Mesenchymal stem cell (in vitro differentiated cells and primary cell): Measurements from ENCODE around the gene C2orf78.
"Not testable (repeated sequence)": the region's sequence is repeated elsewhere in the genome, so short reads cannot be mapped to it uniquely, and the experiment has no call there.

ENCODE experiments used
- DNase-seq: peaks from one replicate; pipeline ENCODE4 v3.0.0-alpha.2; 2013
- H2AFZ ChIP-seq: one replicate; pipeline ENCODE4 v1.6.1; 2013; ENCODE audit warnings: low read depth, mild to moderate bottlenecking, control low read depth, inconsistent platforms, low read length, moderate library complexity
- H2AK5ac ChIP-seq: 2 replicates; pipeline ENCODE4 v1.6.1; 2013; ENCODE audit warnings: low read length, moderate library complexity, mild to moderate bottlenecking, inconsistent platforms; ENCODE audit not compliant: severe bottlenecking
- H2BK120ac ChIP-seq: one replicate; pipeline ENCODE4 v1.6.1; 2013; ENCODE audit warnings: low read depth, mild to moderate bottlenecking, inconsistent platforms, low read length, moderate library complexity
- H2BK12ac ChIP-seq, 2 experiments: one replicate each; pipeline ENCODE4 v1.6.1; 2013; ENCODE audit warnings: inconsistent platforms in 2 of 2, low read length in 2 of 2, mild to moderate bottlenecking in 2 of 2, moderate library complexity in 2 of 2, control low read depth in 1 of 2
- H2BK15ac ChIP-seq: one replicate; pipeline ENCODE4 v1.6.1; 2013; ENCODE audit warnings: mild to moderate bottlenecking, low read depth, inconsistent platforms; ENCODE audit not compliant: poor library complexity, severe bottlenecking
- H2BK5ac ChIP-seq: 2 replicates; pipeline ENCODE4 v1.6.1; 2013; ENCODE audit warnings: low read depth, mild to moderate bottlenecking, low read length, control low read depth, inconsistent platforms; ENCODE audit not compliant: poor library complexity, severe bottlenecking
- H3K14ac ChIP-seq, 2 experiments: one replicate each; pipeline ENCODE4 v1.6.1; 2013; ENCODE audit warnings: inconsistent platforms in 2 of 2, low read length in 2 of 2, control low read depth in 1 of 2, mild to moderate bottlenecking in 1 of 2, moderate library complexity in 1 of 2
- H3K18ac ChIP-seq, 2 experiments: one replicate each; pipeline ENCODE4 v1.6.1; 2013; ENCODE audit warnings: inconsistent platforms in 2 of 2, low read length in 2 of 2, control low read depth in 1 of 2, low read depth in 1 of 2, mild to moderate bottlenecking in 1 of 2
- H3K23ac ChIP-seq, 2 experiments: one replicate each; pipeline ENCODE4 v1.6.1; 2013; ENCODE audit warnings: inconsistent platforms in 2 of 2, low read length in 2 of 2, mild to moderate bottlenecking in 2 of 2, moderate library complexity in 2 of 2, control low read depth in 1 of 2
- H3K27ac ChIP-seq: 2 replicates; pipeline ENCODE4 v1.5.1; 2013; ENCODE audit warnings: mild to moderate bottlenecking, moderate library complexity, low read length, control low read depth, inconsistent platforms; ENCODE audit not compliant: poor library complexity, severe bottlenecking
- H3K27me3 ChIP-seq, 2 experiments: 2 replicates each; pipeline versions ENCODE4 v1.6.1 to v1.7.0; 2013; ENCODE audit warnings: low read length in 2 of 2, mild to moderate bottlenecking in 2 of 2, moderate library complexity in 2 of 2, control low read depth in 1 of 2, inconsistent platforms in 1 of 2; ENCODE audit not compliant: control insufficient read depth in 1 of 2, insufficient read depth in 1 of 2
- H3K36me3 ChIP-seq, 2 experiments: 2 replicates each; pipeline versions ENCODE4 v1.6.1 to v1.7.0; 2013; ENCODE audit warnings: low read length in 2 of 2, control low read depth in 1 of 2, inconsistent platforms in 1 of 2, low read depth in 1 of 2, mild to moderate bottlenecking in 1 of 2; ENCODE audit not compliant: insufficient read depth in 2 of 2, control insufficient read depth in 1 of 2
- H3K4ac ChIP-seq, 2 experiments: one replicate each; pipeline ENCODE4 v1.6.1; 2013; ENCODE audit warnings: inconsistent platforms in 2 of 2, low read length in 2 of 2, mild to moderate bottlenecking in 2 of 2, moderate library complexity in 2 of 2, control low read depth in 1 of 2, low read depth in 1 of 2
- H3K4me1 ChIP-seq: 2 replicates; pipeline ENCODE4 v1.6.1; 2013; ENCODE audit warnings: low read depth, low read length, control low read depth; ENCODE audit not compliant: control insufficient read depth, insufficient read depth
- H3K4me2 ChIP-seq: 2 replicates; pipeline ENCODE4 v1.6.1; 2013; ENCODE audit warnings: low read length, mild to moderate bottlenecking, inconsistent platforms; ENCODE audit not compliant: poor library complexity, severe bottlenecking
- H3K4me3 ChIP-seq, 2 experiments: 2 replicates each; pipeline versions ENCODE4 v1.5.1 to v1.7.0; 2013; ENCODE audit warnings: low read length in 2 of 2, mild to moderate bottlenecking in 2 of 2, control low read depth in 1 of 2, low read depth in 1 of 2; ENCODE audit not compliant: insufficient read depth in 1 of 2
- H3K79me1 ChIP-seq: replicated peaks from 2 replicates; pipeline ENCODE4 v1.6.1; 2013; ENCODE audit warnings: mild to moderate bottlenecking, control low read depth, low read length, inconsistent platforms; ENCODE audit not compliant: poor library complexity, severe bottlenecking
- H3K9ac ChIP-seq: 2 replicates; pipeline ENCODE4 v1.7.0; 2013; ENCODE audit warnings: mild to moderate bottlenecking, low read length, moderate library complexity
- H3K9me3 ChIP-seq: 2 replicates; pipeline ENCODE4 v1.7.0; 2013; ENCODE audit warnings: mild to moderate bottlenecking, low read length; ENCODE audit not compliant: control insufficient read depth
- H4K8ac ChIP-seq: one replicate; pipeline ENCODE4 v1.6.1; 2013; ENCODE audit warnings: inconsistent platforms, mild to moderate bottlenecking, low read length, moderate library complexity
- H4K91ac ChIP-seq: one replicate; pipeline ENCODE4 v1.6.1; 2013; ENCODE audit warnings: mild to moderate bottlenecking, low read length, inconsistent platforms
- WGBS: methylation state at CpG from one replicate; pipeline ENCODE4 v1.1.7; 2013; ENCODE audit warnings: mixed read lengths; 5-methylcytosine and 5-hydroxymethylcytosine counted together

The C2orf78 gene

GRCh38 chr2:73754332-73754731, 29.7 kb upstream of the C2orf78 start:
- H3K4me1 ChIP-seq, H2AFZ ChIP-seq, H3K9ac ChIP-seq, H3K27me3 ChIP-seq, H3K4me3 ChIP-seq, H2BK15ac ChIP-seq, H3K9me3 ChIP-seq, H3K27ac ChIP-seq, H3K23ac ChIP-seq, H4K8ac ChIP-seq, H3K18ac ChIP-seq, H2BK120ac ChIP-seq, DNase-seq, H3K4ac ChIP-seq, H4K91ac ChIP-seq, H2BK12ac ChIP-seq, H3K14ac ChIP-seq, H2AK5ac ChIP-seq, H3K4me2 ChIP-seq, H2BK5ac ChIP-seq: not testable (repeated sequence)
- 90% methylated on average over 7 of the region's 7 CpGs for WGBS
- peaks cover 48 to 65% of the 10 kb centered on the region in 2 experiments for H3K36me3 ChIP-seq
- peaks cover 25% of the 10 kb centered on the region for H3K79me1 ChIP-seq

- H2BK5ac ChIP-seq = no peak overlapping the region
- no peak overlapping the region for H3K9ac ChIP-seq
- no peak overlapping the region for H3K27ac ChIP-seq
- H3K9me3 ChIP-seq = no peaks in the 10 kb centered on the region
- no peak overlapping the region for H2AK5ac ChIP-seq
- H3K4me1 ChIP-seq = no peaks in the 10 kb centered on the region
- H3K4me3 ChIP-seq = no peak overlapping the region
- no peak overlapping the region for H3K4me2 ChIP-seq
- H2BK12ac ChIP-seq = no peak overlapping the region
- H2AFZ ChIP-seq = no peak overlapping the region
- no peaks in the 10 kb centered on the region for H3K27me3 ChIP-seq
- no peak overlapping the region for H4K91ac ChIP-seq
- no peak overlapping the region for H3K14ac ChIP-seq
- H4K8ac ChIP-seq = no peak overlapping the region
- WGBS = 85% methylated on average over 2 of the region's 3 CpGs
- H3K36me3 ChIP-seq = peaks cover 32 to 70% of the 10 kb centered on the region in 2 experiments
- no peak overlapping the region for H3K4ac ChIP-seq
- H3K79me1 ChIP-seq = peaks cover 21% of the 10 kb centered on the region
- no peak overlapping the region for H2BK120ac ChIP-seq
- no peak for DNase-seq
- no peak overlapping the region for H3K18ac ChIP-seq
- no peak overlapping the region for H3K23ac ChIP-seq
- no peak overlapping the region for H2BK15ac ChIP-seq
Measured at GRCh38 chr2:73759285-73759764, 24.7 kb upstream of the C2orf78 start.

- H2AFZ ChIP-seq = no peak overlapping the region
Measured at GRCh38 chr2:73759904-73760303, 24.1 kb upstream of the C2orf78 start.

DNA sequence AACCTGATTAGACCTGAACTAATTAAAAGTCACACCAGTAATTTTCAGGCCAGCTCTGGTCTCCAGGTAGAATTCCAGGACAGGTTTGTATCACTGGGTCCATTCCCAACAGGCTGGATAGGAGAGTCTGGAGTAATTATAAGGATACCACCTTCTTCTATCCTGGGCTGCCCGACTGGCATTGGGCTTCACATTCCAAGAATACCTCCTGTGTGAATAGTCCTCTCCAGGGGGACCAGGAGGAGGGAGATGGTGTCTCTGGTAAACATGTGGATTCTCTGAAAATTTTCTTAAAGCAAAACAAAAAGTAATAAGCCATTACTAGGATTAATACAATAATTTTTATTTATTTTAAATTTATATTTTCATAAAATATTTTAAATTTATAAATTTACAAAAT, 21.4 kb upstream of the C2orf78 start:
- H2BK12ac ChIP-seq = no peak overlapping the region
- H2BK120ac ChIP-seq = no peak overlapping the region
- no peak for DNase-seq
- no peak overlapping the region for H3K23ac ChIP-seq
- H2AFZ ChIP-seq = no peak overlapping the region
- H3K4me1 ChIP-seq = no peaks in the 10 kb centered on the region
- peaks cover 21% of the 10 kb centered on the region for H3K79me1 ChIP-seq
- no peak overlapping the region for H2AK5ac ChIP-seq
- H3K27ac ChIP-seq = no peak overlapping the region
- no peak overlapping the region for H2BK5ac ChIP-seq
- H3K4me2 ChIP-seq = no peak overlapping the region
- no peak overlapping the region for H4K91ac ChIP-seq
- peaks cover 27 to 82% of the 10 kb centered on the region in 2 experiments for H3K36me3 ChIP-seq
- no peaks in the 10 kb centered on the region for H3K27me3 ChIP-seq
- H3K4me3 ChIP-seq = no peak overlapping the region
- no peak overlapping the region for H3K4ac ChIP-seq
- H3K9me3 ChIP-seq = no peaks in the 10 kb centered on the region
- WGBS = no CpG with 5 or more reads among the region's 1 CpG
- H2BK15ac ChIP-seq = no peak overlapping the region
- H4K8ac ChIP-seq = no peak overlapping the region
- no peak overlapping the region for H3K14ac ChIP-seq
- H3K9ac ChIP-seq = no peak overlapping the region
- H3K18ac ChIP-seq = no peak overlapping the region

More at GRCh38 chr2:73759904-73760303, 24.1 kb upstream of the C2orf78 start:
- H3K27me3 ChIP-seq = no peaks in the 10 kb centered on the region
- peaks cover 21% of the 10 kb centered on the region for H3K79me1 ChIP-seq
- peaks cover 31 to 76% of the 10 kb centered on the region in 2 experiments for H3K36me3 ChIP-seq
- no peak overlapping the region for H2BK120ac ChIP-seq
- no peak overlapping the region for H4K91ac ChIP-seq
- H3K4me3 ChIP-seq = no peak overlapping the region
- H4K8ac ChIP-seq = no peak overlapping the region
- no peak overlapping the region for H3K23ac ChIP-seq
- 100% methylated on average over 1 of the region's 2 CpGs for WGBS
- no peak overlapping the region for H2BK12ac ChIP-seq
- no peak overlapping the region for H2BK5ac ChIP-seq
- no peak overlapping the region for H3K9ac ChIP-seq
- peak; percentile 20 for DNase-seq
- H2BK15ac ChIP-seq = no peak overlapping the region
- no peak overlapping the region for H3K4ac ChIP-seq
- H3K18ac ChIP-seq = no peak overlapping the region
- no peak overlapping the region for H3K4me2 ChIP-seq
- no peak overlapping the region for H3K27ac ChIP-seq
- no peak overlapping the region for H2AK5ac ChIP-seq
- no peaks in the 10 kb centered on the region for H3K4me1 ChIP-seq
- no peak overlapping the region for H3K14ac ChIP-seq
- H3K9me3 ChIP-seq = no peaks in the 10 kb centered on the region
